PC-3 (cell line): Measurements from ENCODE around the gene ERFE.

Experiments
- CTCF ChIP-seq: fragments of 300-600 bp; sonication (generic); conservative IDR thresholded peaks from 2 replicates; pipeline ENCODE4 v1.5.1; 2017; ENCODE audit warnings: antibody characterized with exemption, low read depth, mild to moderate bottlenecking, low read length
- EZH2 ChIP-seq: fragments of 300-600 bp; sonication (generic); IDR thresholded peaks from one replicate; pipeline ENCODE4 v1.6.1; 2017; ENCODE audit warnings: antibody characterized with exemption, mild to moderate bottlenecking, low read length; ENCODE audit not compliant: unreplicated experiment
- EZH2phosphoT487 ChIP-seq: fragments of 300-600 bp; sonication (generic); IDR thresholded peaks from 2 replicates; pipeline ENCODE4 v1.6.1; 2018; ENCODE audit warnings: mild to moderate bottlenecking, antibody characterized with exemption, low read length, borderline replicate concordance

- no peak for TF ChIP-seq EZH2
- TF ChIP-seq CTCF = no peak
- TF ChIP-seq EZH2phosphoT487 = no peak
These were observed 11.8 kb downstream of the ERFE start for GRCh38 chr2:238170386-238171071.
